ENCODE data around the gene COL27A1.

DNA sequence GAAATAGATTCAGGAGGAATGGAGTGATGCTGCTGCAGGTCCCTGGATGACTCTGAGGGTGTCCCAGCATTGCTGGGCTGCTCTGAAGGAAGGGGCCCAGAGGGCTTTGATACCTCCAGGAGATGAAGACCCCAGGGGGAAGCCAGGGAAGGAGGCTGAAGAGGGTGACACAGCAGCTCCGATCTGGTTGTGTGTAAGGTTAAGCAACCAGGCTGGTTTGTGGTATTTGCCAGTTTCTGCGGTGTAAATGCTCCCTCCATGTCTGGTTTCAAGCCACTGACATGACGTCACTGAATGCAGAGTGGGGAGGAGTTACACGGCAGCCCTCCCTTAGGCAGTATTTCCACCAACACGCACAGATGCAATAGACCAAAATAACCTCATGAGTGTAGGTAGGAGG is 127.6 kb downstream of the COL27A1 start:
- TF ChIP-seq, protein P1, sequence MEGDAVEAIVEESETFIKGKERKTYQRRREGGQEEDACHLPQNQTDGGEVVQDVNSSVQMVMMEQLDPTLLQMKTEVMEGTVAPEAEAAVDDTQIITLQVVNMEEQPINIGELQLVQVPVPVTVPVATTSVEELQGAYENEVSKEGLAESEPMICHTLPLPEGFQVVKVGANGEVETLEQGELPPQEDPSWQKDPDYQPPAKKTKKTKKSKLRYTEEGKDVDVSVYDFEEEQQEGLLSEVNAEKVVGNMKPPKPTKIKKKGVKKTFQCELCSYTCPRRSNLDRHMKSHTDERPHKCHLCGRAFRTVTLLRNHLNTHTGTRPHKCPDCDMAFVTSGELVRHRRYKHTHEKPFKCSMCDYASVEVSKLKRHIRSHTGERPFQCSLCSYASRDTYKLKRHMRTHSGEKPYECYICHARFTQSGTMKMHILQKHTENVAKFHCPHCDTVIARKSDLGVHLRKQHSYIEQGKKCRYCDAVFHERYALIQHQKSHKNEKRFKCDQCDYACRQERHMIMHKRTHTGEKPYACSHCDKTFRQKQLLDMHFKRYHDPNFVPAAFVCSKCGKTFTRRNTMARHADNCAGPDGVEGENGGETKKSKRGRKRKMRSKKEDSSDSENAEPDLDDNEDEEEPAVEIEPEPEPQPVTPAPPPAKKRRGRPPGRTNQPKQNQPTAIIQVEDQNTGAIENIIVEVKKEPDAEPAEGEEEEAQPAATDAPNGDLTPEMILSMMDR (IDR thresholded peaks at IDR 0.05): no peak
- no peak for TF ChIP-seq EZH2 (IDR thresholded peaks at IDR 0.05; ENCODE audit: borderline replicate concordance, insufficient read depth, low read depth, low read length, poor library complexity, severe bottlenecking)
